OCI-LY7 (cell line): ENCODE data around the gene HOXD4. TPM values are rescaled to one million over a fixed set of nuclear protein-coding genes. Genes with fewer than 3 reads are reported as not detected.

Experiments
- BruUV-seq: library from RNA; stranded (reverse); fragments of 400-500 nt; replicated peaks from 2 replicates; lab custom pipeline; 2021; lab: Mats Ljungman, UMichigan
- CTCF ChIA-PET: fragments of 300-600 bp; sonication (Branson Sonifier 250); formaldehyde crosslinking; loops from one replicate; lab custom pipeline; 2022; ENCODE audit warnings: antibody characterized with exemption; ENCODE audit not compliant: unreplicated experiment; lab: Charles Lee
- POLR2A ChIA-PET: fragments of 300-600 bp; sonication (Branson Sonifier 250); formaldehyde crosslinking; loops from one replicate; lab custom pipeline; 2022; ENCODE audit warnings: antibody characterized with exemption; lab: Charles Lee
- DNase-seq: peaks from one replicate; pipeline ENCODE4 v3.0.0-alpha.2; 2015; ENCODE audit warnings: low spot score
- H2AFZ ChIP-seq: fragments of 200-600 bp; sonication (generic), shearing (Covaris generic); 2 replicates; pipeline ENCODE4 v1.6.1; 2014; ENCODE audit warnings: mild to moderate bottlenecking, antibody characterized with exemption, low read length, moderate library complexity
- H3K27ac ChIP-seq: fragments of 200-600 bp; sonication (generic); 2 replicates; pipeline ENCODE4 v1.5.1; 2014; ENCODE audit warnings: mixed run types, low read depth, mild to moderate bottlenecking, moderate library complexity, low read length, inconsistent platforms; ENCODE audit not compliant: poor library complexity, severe bottlenecking
- H3K36me3 ChIP-seq: fragments of 200-600 bp; sonication (generic); 2 replicates; pipeline ENCODE4 v1.6.1; 2014; ENCODE audit warnings: mild to moderate bottlenecking, antibody characterized with exemption, low read length, moderate library complexity, mixed read lengths; ENCODE audit not compliant: insufficient read depth
- H3K4me1 ChIP-seq: fragments of 200-600 bp; sonication (generic); 2 replicates; pipeline ENCODE4 v1.5.1; 2014; ENCODE audit warnings: mild to moderate bottlenecking, low read length; ENCODE audit not compliant: insufficient read depth, poor library complexity, severe bottlenecking
- H3K4me2 ChIP-seq: fragments of 200-600 bp; sonication (generic); 2 replicates; pipeline ENCODE4 v1.6.1; 2014; ENCODE audit warnings: mild to moderate bottlenecking, low read length
- H3K4me3 ChIP-seq: fragments of 200-600 bp; sonication (generic); 2 replicates; pipeline ENCODE4 v1.5.1; 2014; ENCODE audit warnings: mild to moderate bottlenecking, low read depth, low read length; ENCODE audit not compliant: poor library complexity, severe bottlenecking
- H3K79me2 ChIP-seq: fragments of 200-600 bp; sonication (generic); 2 replicates; pipeline ENCODE4 v1.6.1; 2016; ENCODE audit warnings: low read depth, mild to moderate bottlenecking, low read length, moderate library complexity, mixed read lengths; ENCODE audit not compliant: insufficient read depth
- H3K9me2 ChIP-seq: fragments of 200-600 bp; sonication (generic); 2 replicates; pipeline ENCODE4 v1.6.1; 2016; ENCODE audit warnings: mild to moderate bottlenecking, low read length, mixed read lengths; ENCODE audit not compliant: insufficient read depth
- H3K9me3 ChIP-seq: fragments of 200-600 bp; sonication (generic); 2 replicates; pipeline ENCODE4 v1.6.1; 2014; ENCODE audit warnings: mild to moderate bottlenecking, mixed run types, low read length, mixed read lengths
- H4K20me1 ChIP-seq: fragments of 200-600 bp; sonication (generic); 2 replicates; pipeline ENCODE4 v1.6.1; 2014; ENCODE audit warnings: mild to moderate bottlenecking, antibody characterized with exemption, low read length, moderate library complexity, mixed read lengths; ENCODE audit not compliant: insufficient read depth
- CTCF ChIP-seq: fragments of 200-600 bp; sonication (generic); conservative IDR thresholded peaks from 2 replicates; pipeline ENCODE4 v1.5.1; 2014; ENCODE audit warnings: mild to moderate bottlenecking, antibody characterized with exemption, low read length, moderate library complexity, mixed read lengths
- EZH2phosphoT487 ChIP-seq: fragments of 200-600 bp; sonication (generic); IDR thresholded peaks from 2 replicates; pipeline ENCODE4 v1.6.1; 2018; ENCODE audit warnings: low read depth, borderline replicate concordance, mild to moderate bottlenecking, mixed run types, antibody characterized with exemption, low read length, moderate library complexity, mixed read lengths
- intact Hi-C: fragments of 100-400 bp; cut with micrococcal nuclease; formaldehyde crosslinking; loops from one replicate; pipeline ENCODE4 v1.10.0; 2022; ENCODE audit not compliant: unreplicated experiment
- total RNA-seq, 2 experiments: library from RNA; depleted of rRNA in 1 of 2; stranded (reverse); fragments of >200 nt in 1 of 2; shearing (Covaris generic) in 1 of 2; gene quantifications; 2 replicates each; pipeline ENCODE4 v1.2.3, GENCODE V29; 2014 to 2022

The HOXD4 gene
- total RNA-seq, 2 experiments from 2014 or later, result not detected

- intact Hi-C loops, result no loop called here
- BruUV-seq, result no TSS peak
- H3K4me2 ChIP-seq, result no peak within 1 kb of the TSS
- no peaks in the 10 kb centered on the region for H3K4me1 ChIP-seq
- H4K20me1 ChIP-seq, result no peaks in the 10 kb centered on the region
- H3K27ac ChIP-seq, result no peak within 1 kb of the TSS
- H2AFZ ChIP-seq, result no peak within 1 kb of the TSS
- ChIA-PET CTCF (no interaction called here), POLR2A (no interaction called here)
- DNase-seq, result no peak
- no peak within 1 kb of the TSS for H3K4me3 ChIP-seq
- TF ChIP-seq EZH2phosphoT487 (no peak), CTCF (no peak)
- no peaks in the 10 kb centered on the region for H3K79me2 ChIP-seq
- H3K9me2 ChIP-seq, result no peaks in the 10 kb centered on the region
- no peaks in the 10 kb centered on the region for H3K9me3 ChIP-seq
- H3K36me3 ChIP-seq, result no peaks in the 10 kb centered on the region
Measured at GRCh38 chr2:176187899-176188773, 36.8 kb downstream of the HOXD4 start, which contains the start of gene HOXD1. HOXD1 (plus strand) TSS chr2:176188668; CDS start chr2:176188802, 134 bp downstream.

GRCh38 chr2:176188774-176189680, 37.7 kb downstream of the HOXD4 start:
- no peak overlapping the region for H3K27ac ChIP-seq
- H3K79me2 ChIP-seq, result no peaks in the 10 kb centered on the region
- no peak overlapping the region for H3K4me2 ChIP-seq
- no peaks in the 10 kb centered on the region for H3K9me2 ChIP-seq
- H4K20me1 ChIP-seq, result no peaks in the 10 kb centered on the region
- POLR2A ChIA-PET, result no interaction called here
- H3K4me1 ChIP-seq, result no peaks in the 10 kb centered on the region
- no peak for TF ChIP-seq CTCF
- TF ChIP-seq EZH2phosphoT487, result no peak
- no peak overlapping the region for H2AFZ ChIP-seq
- intact Hi-C loops, result no loop called here
- CTCF ChIA-PET, result no interaction called here
- H3K36me3 ChIP-seq, result no peaks in the 10 kb centered on the region
- DNase-seq, result no peak
- no peak overlapping the region for H3K4me3 ChIP-seq
- H3K9me3 ChIP-seq, result no peaks in the 10 kb centered on the region
- BruUV-seq, result no TSS peak
